NOMO-1 treated with DMSO at 0.1 percent for 48 hours (cell line): Measurements from ENCODE around the gene EMC9.
A peak's percentile ranks its signal among the peaks of the same experiment; 100 is the strongest.

ENCODE experiments used
- DNase-seq: peaks from one replicate; lab custom pipeline; 2025; ENCODE audit not compliant: unreplicated experiment; lab: John Stamatoyannopoulos, UW

EMC9 gene

GRCh38 chr14:24132061-24132685, 9.2 kb downstream of the EMC9 start:
- no peak for DNase-seq

GRCh38 chr14:24131549-24131966, 9.8 kb downstream of the EMC9 start:
- DNase-seq = no peak

GRCh38 chr14:24130717-24131548, 10.5 kb downstream of the EMC9 start:
- DNase-seq = no peak

GRCh38 chr14:24130380-24130716, 11.0 kb downstream of the EMC9 start, which contains the start of gene FITM1:
Gene FITM1, plus strand, starts transcription at chr14:24130659. Its CDS starts 905 bp downstream, at chr14:24131564.
- peak; percentile 76 for DNase-seq

- no peak for DNase-seq
Observed at GRCh38 chr14:24129410-24129998, 11.9 kb downstream of the EMC9 start.

- DNase-seq = no peak
Observed at GRCh38 chr14:24127673-24128072, 13.7 kb downstream of the EMC9 start.

GRCh38 chr14:24126939-24127338, 14.5 kb downstream of the EMC9 start:
- DNase-seq = no peak

GRCh38 chr14:24123424-24124417, 17.7 kb downstream of the EMC9 start:
- no peak for DNase-seq

- no peak for DNase-seq
Observed at GRCh38 chr14:24122898-24123297, 18.5 kb downstream of the EMC9 start.

- DNase-seq = no peak
Observed at GRCh38 chr14:24122416-24122815, 19.0 kb downstream of the EMC9 start.

GRCh38 chr14:24121210-24121609, 20.2 kb downstream of the EMC9 start:
- no peak for DNase-seq

- no peak for DNase-seq
Observed at GRCh38 chr14:24119691-24120090, 21.7 kb downstream of the EMC9 start.

- no peak for DNase-seq
Observed at GRCh38 chr14:24117179-24117578, 24.2 kb downstream of the EMC9 start.

GRCh38 chr14:24116128-24116814, 25.1 kb downstream of the EMC9 start:
- no peak for DNase-seq

- DNase-seq = no peak
Observed at GRCh38 chr14:24115422-24116127, 25.8 kb downstream of the EMC9 start.

GRCh38 chr14:24114532-24115421, 26.6 kb downstream of the EMC9 start, which contains the start of the genes DCAF11 and NRL:
Gene DCAF11, plus strand, starts transcription at chr14:24114777. Its CDS starts 818 bp downstream, at chr14:24115595.
Gene NRL, minus strand, starts transcription at chr14:24114949. Its CDS starts 32,101 bp downstream, at chr14:24082848.
- DNase-seq = peak; percentile 100

- DNase-seq = peak; percentile 92
Observed at GRCh38 chr14:24113801-24114531, 27.4 kb downstream of the EMC9 start.

- DNase-seq = peak; percentile 45
Observed at GRCh38 chr14:24113379-24113800, 28.0 kb downstream of the EMC9 start.
